Loucy (cell line): ENCODE measurements around the gene PLAAT3.

Source experiments
- H2AFZ ChIP-seq: fragments of 200-600 bp; sonication (generic); 2 replicates; pipeline ENCODE4 v1.6.0; 2016; ENCODE audit warnings: antibody characterized with exemption, mild to moderate bottlenecking, low read length, moderate library complexity
- H3F3A ChIP-seq: fragments of 200-600 bp; 2 replicates; pipeline ENCODE4 v1.6.0; 2016; ENCODE audit warnings: antibody characterized with exemption, low read depth, mild to moderate bottlenecking
- H3K27me3 ChIP-seq: fragments of 200-600 bp; sonication (generic); 2 replicates; pipeline ENCODE4 v1.6.1; 2014; ENCODE audit warnings: low read length, mild to moderate bottlenecking; ENCODE audit not compliant: insufficient read depth, poor library complexity, severe bottlenecking
- H3K36me3 ChIP-seq: fragments of 200-600 bp; sonication (generic); 2 replicates; pipeline ENCODE4 v1.6.1; 2016; ENCODE audit warnings: low read length; ENCODE audit not compliant: insufficient read depth
- H3K4me1 ChIP-seq: fragments of 200-600 bp; sonication (generic); 2 replicates; pipeline ENCODE4 v1.5.1; 2014; ENCODE audit warnings: low read length, mild to moderate bottlenecking; ENCODE audit not compliant: insufficient read depth, poor library complexity, severe bottlenecking
- H3K4me2 ChIP-seq: fragments of 200-600 bp; sonication (generic); 2 replicates; pipeline ENCODE4 v1.6.0; 2014; ENCODE audit warnings: antibody characterized with exemption, low read length, low read depth, mild to moderate bottlenecking; ENCODE audit not compliant: poor library complexity, severe bottlenecking
- H3K4me3 ChIP-seq: fragments of 200-600 bp; sonication (generic); 2 replicates; pipeline ENCODE4 v1.5.1; 2014; ENCODE audit warnings: low read length, mild to moderate bottlenecking, mixed read lengths; ENCODE audit not compliant: poor library complexity, severe bottlenecking
- H3K79me2 ChIP-seq: fragments of 200-600 bp; sonication (generic); 2 replicates; pipeline ENCODE4 v1.6.1; 2014; ENCODE audit warnings: low read length; ENCODE audit not compliant: insufficient read depth
- H3K9ac ChIP-seq: fragments of 200-600 bp; sonication (generic); 2 replicates; pipeline ENCODE4 v1.6.0; 2014; ENCODE audit warnings: mild to moderate bottlenecking, low read depth, low read length, moderate library complexity; ENCODE audit not compliant: poor library complexity, severe bottlenecking
- H3K9me2 ChIP-seq: fragments of 200-600 bp; sonication (generic); replicated peaks from 2 replicates; pipeline ENCODE4 v1.6.1; 2016; ENCODE audit warnings: low read depth, low read length, mixed read lengths
- H3K9me3 ChIP-seq: fragments of 200-600 bp; sonication (generic); 2 replicates; pipeline ENCODE4 v1.6.1; 2014; ENCODE audit warnings: mild to moderate bottlenecking, antibody characterized with exemption, low read length, low read depth; ENCODE audit not compliant: insufficient read depth
- H4K20me1 ChIP-seq: fragments of 200-600 bp; sonication (generic); 2 replicates; pipeline ENCODE4 v1.6.0; 2014; ENCODE audit warnings: antibody characterized with exemption, low read length, mild to moderate bottlenecking; ENCODE audit not compliant: insufficient read depth, poor library complexity, severe bottlenecking
- EZH2phosphoT487 ChIP-seq: fragments of 200-600 bp; IDR thresholded peaks from 2 replicates; pipeline ENCODE4 v1.6.1; 2018; ENCODE audit warnings: antibody characterized with exemption, mild to moderate bottlenecking, moderate library complexity, borderline replicate concordance
- TF ChIP-seq, protein P1 (sequence below): fragments of 200-600 bp; sonication (generic); conservative IDR thresholded peaks from 2 replicates; pipeline ENCODE4 v1.5.1; 2014; ENCODE audit warnings: mild to moderate bottlenecking, antibody characterized with exemption, low read length

The PLAAT3 gene

DNA sequence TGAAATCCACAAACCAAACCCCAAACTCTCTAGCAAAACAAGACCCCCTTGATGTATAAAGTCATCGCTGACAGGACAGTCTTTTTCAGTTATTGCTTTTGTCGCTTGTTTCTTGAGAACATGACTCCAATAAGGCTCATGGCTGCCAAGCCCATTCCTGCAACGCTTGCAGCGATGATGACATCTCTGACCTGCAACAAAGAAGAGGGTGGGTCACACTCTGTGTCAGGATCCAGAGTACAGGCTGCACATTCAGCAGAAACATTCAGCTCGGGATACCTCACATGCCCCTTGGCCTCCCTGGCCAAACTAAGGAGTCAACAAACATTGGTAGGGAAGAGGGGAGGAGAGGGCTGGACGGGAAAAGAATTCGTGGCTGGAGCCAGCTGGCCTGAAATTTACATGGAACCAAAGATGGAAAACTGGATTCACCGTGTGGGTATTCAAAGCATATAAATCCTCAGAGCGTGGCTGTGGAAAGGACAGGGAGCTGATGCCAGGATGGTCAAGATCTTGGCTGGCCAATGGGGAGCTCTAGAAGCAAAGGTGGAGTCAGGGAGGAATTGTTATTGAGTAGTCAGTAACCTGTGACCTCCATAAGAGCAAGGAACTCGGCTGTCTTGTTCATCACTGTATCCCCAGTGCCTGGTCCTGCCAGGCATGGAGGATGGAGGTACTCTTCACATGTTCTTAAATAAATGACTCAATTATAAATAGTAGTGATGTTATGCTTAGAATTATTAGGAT is 39.2 kb downstream of the PLAAT3 start:
- no peak for TF ChIP-seq EZH2phosphoT487
- TF ChIP-seq, protein P1, sequence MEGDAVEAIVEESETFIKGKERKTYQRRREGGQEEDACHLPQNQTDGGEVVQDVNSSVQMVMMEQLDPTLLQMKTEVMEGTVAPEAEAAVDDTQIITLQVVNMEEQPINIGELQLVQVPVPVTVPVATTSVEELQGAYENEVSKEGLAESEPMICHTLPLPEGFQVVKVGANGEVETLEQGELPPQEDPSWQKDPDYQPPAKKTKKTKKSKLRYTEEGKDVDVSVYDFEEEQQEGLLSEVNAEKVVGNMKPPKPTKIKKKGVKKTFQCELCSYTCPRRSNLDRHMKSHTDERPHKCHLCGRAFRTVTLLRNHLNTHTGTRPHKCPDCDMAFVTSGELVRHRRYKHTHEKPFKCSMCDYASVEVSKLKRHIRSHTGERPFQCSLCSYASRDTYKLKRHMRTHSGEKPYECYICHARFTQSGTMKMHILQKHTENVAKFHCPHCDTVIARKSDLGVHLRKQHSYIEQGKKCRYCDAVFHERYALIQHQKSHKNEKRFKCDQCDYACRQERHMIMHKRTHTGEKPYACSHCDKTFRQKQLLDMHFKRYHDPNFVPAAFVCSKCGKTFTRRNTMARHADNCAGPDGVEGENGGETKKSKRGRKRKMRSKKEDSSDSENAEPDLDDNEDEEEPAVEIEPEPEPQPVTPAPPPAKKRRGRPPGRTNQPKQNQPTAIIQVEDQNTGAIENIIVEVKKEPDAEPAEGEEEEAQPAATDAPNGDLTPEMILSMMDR: no peak
- Histone ChIP-seq H3K9me2 (no peaks in the 10 kb centered on the region), H3K9ac (peak overlapping the region; percentile 9), H3K79me2 (no peaks in the 10 kb centered on the region), H3F3A (no peaks in the 10 kb centered on the region), H4K20me1 (no peaks in the 10 kb centered on the region), H3K4me1 (peaks cover 10% of the 10 kb centered on the region), H3K27me3 (no peaks in the 10 kb centered on the region), H3K9me3 (0 out of 2 replicates have a peak, but pooled peaks cover 3% of the 10 kb centered on the region), H3K4me2 (peak overlapping the region; percentile 32), H2AFZ (peak overlapping the region; percentile 53), H3K4me3 (peak overlapping the region; percentile 5), H3K36me3 (no peaks in the 10 kb centered on the region)

DNA sequence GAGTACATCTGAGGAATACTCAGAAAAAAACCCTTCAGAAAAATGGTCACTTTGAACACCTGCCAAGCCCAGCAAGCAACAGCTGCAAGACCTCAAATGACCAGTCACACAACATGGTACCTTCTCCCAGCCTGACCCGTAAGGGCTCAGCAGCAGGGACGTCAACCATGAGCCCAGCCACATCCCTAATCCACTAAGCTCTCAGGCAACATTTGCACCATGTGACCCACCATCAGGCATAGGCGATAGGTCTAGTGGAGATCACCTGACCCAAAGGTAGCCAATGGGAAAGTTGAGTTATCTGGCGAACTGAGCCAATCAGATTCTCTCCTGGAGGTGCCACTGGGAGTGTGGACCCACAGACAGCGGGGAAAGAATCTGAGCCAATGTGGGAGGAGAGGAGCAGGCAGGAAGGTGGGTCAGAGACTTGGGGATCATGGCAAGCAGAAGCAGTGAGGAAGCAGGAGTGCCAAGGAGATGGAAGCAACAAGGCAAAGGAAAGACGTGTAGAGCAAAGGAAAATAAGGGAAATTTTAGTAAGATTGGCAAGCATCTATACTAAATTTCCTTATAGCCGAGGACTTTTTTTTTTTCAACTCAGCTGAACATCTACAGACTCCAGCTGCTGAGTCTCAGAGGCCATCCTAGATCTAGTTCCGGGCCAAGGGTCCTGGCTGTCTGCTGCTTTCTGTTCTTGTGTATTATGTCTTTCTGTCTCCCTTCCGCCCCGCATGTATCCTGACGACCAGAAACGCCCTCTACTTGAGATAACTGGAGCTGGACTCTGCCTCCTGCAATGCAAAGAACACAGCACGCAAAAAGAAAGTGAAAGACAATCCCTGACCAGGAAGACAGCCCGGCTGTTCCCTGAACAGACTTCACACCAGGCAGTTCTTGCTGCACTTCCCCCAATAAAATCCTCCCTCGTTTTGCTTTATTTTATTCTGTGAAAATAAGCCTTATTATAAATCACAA is 40.1 kb downstream of the PLAAT3 start:
- Histone ChIP-seq H3K27me3 (no peaks in the 10 kb centered on the region), H3K36me3 (no peaks in the 10 kb centered on the region), H4K20me1 (no peaks in the 10 kb centered on the region), H3K9ac (peak overlapping the region; percentile 9), H2AFZ (peak overlapping the region; percentile 53), H3K4me1 (peaks cover 10% of the 10 kb centered on the region), H3K4me2 (peak overlapping the region; percentile 32), H3F3A (no peaks in the 10 kb centered on the region), H3K79me2 (no peaks in the 10 kb centered on the region), H3K9me3 (0 out of 2 replicates have a peak, but pooled peaks cover 3% of the 10 kb centered on the region), H3K9me2 (no peaks in the 10 kb centered on the region), H3K4me3 (peak overlapping the region; percentile 5)
- TF ChIP-seq EZH2phosphoT487: no peak
- TF ChIP-seq, protein P1: no peak

DNA sequence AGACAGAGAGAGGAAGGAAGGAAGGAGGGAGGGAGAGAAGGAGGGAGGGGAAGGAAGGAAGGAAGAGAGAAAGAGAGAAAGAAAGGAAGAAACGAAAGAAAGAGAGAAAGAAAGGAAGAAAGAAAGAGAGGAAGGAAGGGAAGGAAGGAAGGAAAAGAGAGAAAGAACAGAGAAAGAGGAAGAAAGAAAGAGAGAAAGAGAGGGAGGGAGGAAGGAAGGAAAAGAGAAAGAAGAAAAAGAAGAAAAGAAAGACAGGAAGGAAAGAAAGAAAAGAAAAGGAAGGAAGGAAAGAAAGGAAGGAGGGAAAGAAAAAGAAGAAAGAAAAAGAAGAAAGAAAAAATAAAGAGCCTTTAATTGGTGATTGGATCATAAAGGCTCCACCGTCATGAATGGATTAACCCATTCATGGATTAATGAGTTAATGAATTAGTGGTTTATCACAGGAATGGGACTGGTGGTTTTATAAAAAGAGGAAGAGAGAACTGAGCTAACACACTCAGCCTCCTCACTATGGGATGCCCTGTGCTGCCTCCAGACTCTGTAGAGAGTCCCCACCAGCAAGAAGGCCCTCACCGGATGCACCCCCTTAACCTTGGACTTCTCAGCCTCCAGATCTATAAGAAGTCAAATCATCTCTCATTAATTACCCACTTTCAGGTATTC is 42.1 kb downstream of the PLAAT3 start:
- Histone ChIP-seq H3K4me1 (peaks cover 17% of the 10 kb centered on the region), H3K4me2 (no peak overlapping the region), H3K9me2 (no peaks in the 10 kb centered on the region), H2AFZ (no peak overlapping the region), H4K20me1 (no peaks in the 10 kb centered on the region), H3K36me3 (no peaks in the 10 kb centered on the region), H3K9ac (no peak overlapping the region), H3F3A (no peaks in the 10 kb centered on the region), H3K27me3 (no peaks in the 10 kb centered on the region), H3K79me2 (no peaks in the 10 kb centered on the region), H3K9me3 (no peaks in the 10 kb centered on the region), H3K4me3 (no peak overlapping the region)
- TF ChIP-seq, protein P1: no peak
